ENCODE data around the gene ITIH1.

GRCh38 chr3:52795298-52795900 is 18.0 kb downstream of the ITIH1 start:
- TF ChIP-seq EZH2 (IDR thresholded peaks at IDR 0.05; ENCODE audit: low read depth, unreplicated experiment) (no peak), CTCF (conservative IDR thresholded peaks at IDR 0.05; ENCODE audit: low read depth in 2 of 2) (no peak), POLR2AphosphoS5 (IDR thresholded peaks at IDR 0.05; ENCODE audit: low read depth) (no peak), CREB1 (CRISPR knock-in tag; IDR thresholded peaks at IDR 0.05; ENCODE audit: low read depth) (no peak), EZH2phosphoT487 (IDR thresholded peaks at IDR 0.05; ENCODE audit: unreplicated experiment) (no peak), ZNF331 (CRISPR knock-in tag; IDR thresholded peaks at IDR 0.05; ENCODE audit: low read depth) (no peak), NANOG (IDR thresholded peaks at IDR 0.05; ENCODE audit: borderline replicate concordance) (no peak)
